ENCODE data around the gene CYP8B1. TPM values are rescaled to one million over a fixed set of nuclear protein-coding genes. Genes with fewer than 3 reads are reported as not detected.

CYP8B1 gene
- total and polyA plus RNA-seq, 2 of the 13 experiments (the other 11 are each of a cell fraction or from before 2014, with no cell fraction given) = 0.58 to 2.0 TPM

DNA sequence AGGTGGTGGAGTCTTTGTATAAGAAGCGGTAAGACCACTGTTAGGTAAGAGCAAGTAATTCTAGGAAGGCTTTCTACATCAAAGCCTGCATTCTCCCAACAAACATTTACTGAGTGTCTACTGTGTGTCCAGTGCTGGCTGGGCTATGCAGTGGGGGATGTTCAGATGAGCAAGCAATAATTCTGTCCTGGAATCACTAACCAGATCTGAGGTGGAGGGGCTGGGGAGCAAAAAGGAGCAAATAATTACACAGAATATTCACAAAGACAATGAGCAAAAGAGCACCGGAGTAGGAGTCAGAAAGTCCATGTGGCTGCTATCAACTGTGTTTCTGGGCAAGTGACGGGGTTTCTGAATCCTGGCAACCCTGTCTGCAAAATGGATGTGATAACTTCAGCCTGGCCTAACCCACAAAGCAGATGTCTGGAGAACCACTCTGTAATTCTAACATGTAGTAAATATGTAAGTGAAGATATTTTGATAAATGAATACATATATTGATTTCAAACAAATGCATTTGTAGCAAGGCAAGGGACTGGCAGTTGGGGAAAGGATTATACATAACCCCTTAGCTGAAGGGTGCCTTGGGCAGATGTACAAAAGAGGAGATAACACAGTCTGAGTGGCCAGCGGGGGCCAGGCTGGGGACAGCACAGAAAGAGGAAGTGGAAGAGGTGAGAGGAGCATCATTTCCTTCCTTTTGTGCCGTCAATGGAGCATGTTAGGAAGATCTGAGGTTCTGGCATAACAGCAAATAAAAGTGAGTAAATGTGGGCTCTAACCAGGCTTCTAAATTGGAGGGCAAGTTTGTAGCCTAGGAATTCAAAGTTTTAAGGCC lies 28.8 kb downstream of the CYP8B1 start (continued):
- TF ChIP-seq, protein P1, sequence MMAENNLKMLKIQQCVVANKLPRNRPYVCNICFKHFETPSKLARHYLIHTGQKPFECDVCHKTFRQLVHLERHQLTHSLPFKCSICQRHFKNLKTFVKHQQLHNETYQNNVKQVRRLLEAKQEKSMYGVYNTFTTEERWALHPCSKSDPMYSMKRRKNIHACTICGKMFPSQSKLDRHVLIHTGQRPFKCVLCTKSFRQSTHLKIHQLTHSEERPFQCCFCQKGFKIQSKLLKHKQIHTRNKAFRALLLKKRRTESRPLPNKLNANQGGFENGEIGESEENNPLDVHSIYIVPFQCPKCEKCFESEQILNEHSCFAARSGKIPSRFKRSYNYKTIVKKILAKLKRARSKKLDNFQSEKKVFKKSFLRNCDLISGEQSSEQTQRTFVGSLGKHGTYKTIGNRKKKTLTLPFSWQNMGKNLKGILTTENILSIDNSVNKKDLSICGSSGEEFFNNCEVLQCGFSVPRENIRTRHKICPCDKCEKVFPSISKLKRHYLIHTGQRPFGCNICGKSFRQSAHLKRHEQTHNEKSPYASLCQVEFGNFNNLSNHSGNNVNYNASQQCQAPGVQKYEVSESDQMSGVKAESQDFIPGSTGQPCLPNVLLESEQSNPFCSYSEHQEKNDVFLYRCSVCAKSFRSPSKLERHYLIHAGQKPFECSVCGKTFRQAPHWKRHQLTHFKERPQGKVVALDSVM (CRISPR knock-in tag; IDR thresholded peaks at IDR 0.05) = no peak
- TF ChIP-seq, protein P2, sequence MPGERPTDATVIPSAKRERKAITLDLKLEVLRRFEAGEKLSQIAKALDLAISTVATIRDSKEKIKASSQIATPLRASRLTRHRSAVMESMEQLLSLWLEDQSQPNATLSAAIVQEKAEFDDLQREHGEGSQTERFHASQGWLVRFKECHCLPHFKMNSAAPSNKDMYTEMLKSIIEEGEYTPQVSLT (CRISPR knock-in tag; IDR thresholded peaks at IDR 0.05; ENCODE audit: borderline replicate concordance, low read depth) = no peak
- TF ChIP-seq FOXK2 (IDR thresholded peaks at IDR 0.05) (no peak), ZNF724P (CRISPR knock-in tag; IDR thresholded peaks at IDR 0.05; ENCODE audit: borderline replicate concordance) (no peak), ZNF781 (CRISPR knock-in tag; IDR thresholded peaks at IDR 0.05; ENCODE audit: borderline replicate concordance, not compliant biosample characterization) (no peak), ZNF672 (CRISPR knock-in tag; IDR thresholded peaks at IDR 0.05) (no peak), CAMTA2 (CRISPR knock-in tag; IDR thresholded peaks at IDR 0.05; ENCODE audit: borderline replicate concordance) (no peak), ZNF839 (CRISPR knock-in tag; IDR thresholded peaks at IDR 0.05; ENCODE audit: borderline replicate concordance) (no peak), KLF13 (CRISPR knock-in tag; IDR thresholded peaks at IDR 0.05) (no peak), AKAP8 (CRISPR knock-in tag; IDR thresholded peaks at IDR 0.05) (no peak), NR2F2 (IDR thresholded peaks at IDR 0.05; ENCODE audit: borderline replicate concordance, low read depth) (no peak; the same call in 1 of the 2 replicates), HMG20A (CRISPR knock-in tag; IDR thresholded peaks at IDR 0.05; ENCODE audit: borderline replicate concordance) (peak; percentile 16; the same call in 1 of the 2 replicates), RAD51 (IDR thresholded peaks at IDR 0.05; ENCODE audit: borderline replicate concordance) (no peak), BRD4 (CRISPR knock-in tag; IDR thresholded peaks at IDR 0.05) (no peak), FOXA1 (IDR thresholded peaks at IDR 0.05) (no peak), FOXA1 (CRISPR knock-in tag; IDR thresholded peaks at IDR 0.05) (no peak), DPF2 (CRISPR knock-in tag; IDR thresholded peaks at IDR 0.05; ENCODE audit: borderline replicate concordance, low read depth) (no peak), CHD4 (IDR thresholded peaks at IDR 0.05; ENCODE audit: borderline replicate concordance, low read length) (no peak), SPEN (CRISPR knock-in tag; IDR thresholded peaks at IDR 0.05; ENCODE audit: low read depth) (no peak), SP1 (IDR thresholded peaks at IDR 0.05) (no peak), SP1 (CRISPR knock-in tag; IDR thresholded peaks at IDR 0.05) (no peak), SYNCRIP (IDR thresholded peaks at IDR 0.05; ENCODE audit: insufficient read depth, low read depth, low read length) (no peak), CCDC6 (CRISPR knock-in tag; IDR thresholded peaks at IDR 0.05) (no peak)
- TF ChIP-seq, protein P3, sequence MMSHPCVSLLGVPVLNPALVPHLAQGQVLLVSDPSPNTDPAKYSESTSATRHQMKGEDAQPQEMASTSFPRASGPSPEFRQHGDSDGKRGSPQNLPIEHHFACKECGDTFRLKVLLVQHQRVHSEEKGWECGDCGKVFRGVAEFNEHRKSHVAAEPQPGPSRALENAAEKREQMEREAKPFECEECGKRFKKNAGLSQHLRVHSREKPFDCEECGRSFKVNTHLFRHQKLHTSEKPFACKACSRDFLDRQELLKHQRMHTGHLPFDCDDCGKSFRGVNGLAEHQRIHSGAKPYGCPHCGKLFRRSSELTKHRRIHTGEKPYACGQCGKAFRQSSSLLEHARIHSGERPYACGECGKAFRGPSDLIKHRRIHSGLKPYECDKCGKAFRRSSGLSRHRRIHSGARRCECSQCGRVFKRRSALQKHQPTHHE (CRISPR knock-in tag; IDR thresholded peaks at IDR 0.05; ENCODE audit: borderline replicate concordance) = no peak
- TF ChIP-seq, protein P4, sequence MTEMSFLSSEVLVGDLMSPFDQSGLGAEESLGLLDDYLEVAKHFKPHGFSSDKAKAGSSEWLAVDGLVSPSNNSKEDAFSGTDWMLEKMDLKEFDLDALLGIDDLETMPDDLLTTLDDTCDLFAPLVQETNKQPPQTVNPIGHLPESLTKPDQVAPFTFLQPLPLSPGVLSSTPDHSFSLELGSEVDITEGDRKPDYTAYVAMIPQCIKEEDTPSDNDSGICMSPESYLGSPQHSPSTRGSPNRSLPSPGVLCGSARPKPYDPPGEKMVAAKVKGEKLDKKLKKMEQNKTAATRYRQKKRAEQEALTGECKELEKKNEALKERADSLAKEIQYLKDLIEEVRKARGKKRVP (CRISPR knock-in tag; IDR thresholded peaks at IDR 0.05) = no peak
- TF ChIP-seq, protein P5, sequence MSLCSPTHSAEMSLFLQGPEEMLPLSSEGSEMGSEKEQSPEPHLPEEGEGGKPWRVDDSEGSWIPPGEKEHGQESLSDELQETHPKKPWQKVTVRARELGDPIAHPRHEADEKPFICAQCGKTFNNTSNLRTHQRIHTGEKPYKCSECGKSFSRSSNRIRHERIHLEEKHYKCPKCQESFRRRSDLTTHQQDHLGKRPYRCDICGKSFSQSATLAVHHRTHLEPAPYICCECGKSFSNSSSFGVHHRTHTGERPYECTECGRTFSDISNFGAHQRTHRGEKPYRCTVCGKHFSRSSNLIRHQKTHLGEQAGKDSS (CRISPR knock-in tag; IDR thresholded peaks at IDR 0.05; ENCODE audit: borderline replicate concordance, low read depth) = peak; percentile 88

All from HepG2 (cell line).